Spleen (tissue), 11 donors: ENCODE results near the gene SFXN5. TPM values are rescaled to one million over a fixed set of nuclear protein-coding genes. Genes with fewer than 3 reads are reported as not detected.

Experiments
- DNase-seq: peaks from one replicate; pipeline ENCODE4 v3.0.0-alpha.2; 2020
- H3K27ac ChIP-seq, 8 donors: fragments of 200-600 bp; sonication (generic) in 7 of 8; 1 replicate in 4 of 8; 2 replicates in 4 of 8; pipeline versions ENCODE4 v1.5.0 to v1.8.0; 2016 to 2021; ENCODE audit warnings: inconsistent platforms in 4 of 8, mild to moderate bottlenecking in 4 of 8, moderate library complexity in 1 of 8
- H3K27me3 ChIP-seq, 7 donors: fragments of 200-600 bp; sonication (generic) in 6 of 7; replicated peaks in 1 of 7; 1 replicate in 4 of 7; 2 replicates in 3 of 7; pipeline versions ENCODE4 v1.5.0 to v1.8.0; 2016 to 2021; ENCODE audit warnings: inconsistent platforms in 3 of 7, mild to moderate bottlenecking in 1 of 7
- H3K36me3 ChIP-seq, 6 donors: fragments of 200-600 bp; sonication (generic) in 5 of 6; 1 replicate in 4 of 6; 2 replicates in 2 of 6; pipeline versions ENCODE4 v1.5.0 to v1.8.0; 2016 to 2021; ENCODE audit warnings: inconsistent platforms in 2 of 6
- H3K4me1 ChIP-seq, 6 donors: fragments of 200-600 bp; sonication (generic) in 5 of 6; 1 replicate in 3 of 6; 2 replicates in 3 of 6; pipeline versions ENCODE4 v1.5.0 to v1.8.0; 2016 to 2021; ENCODE audit warnings: inconsistent platforms in 3 of 6
- H3K4me3 ChIP-seq, 8 donors: fragments of 200-600 bp; sonication (generic) in 7 of 8; 1 replicate in 4 of 8; 2 replicates in 4 of 8; pipeline versions ENCODE4 v1.5.0 to v1.8.0; 2016 to 2021; ENCODE audit warnings: inconsistent platforms in 4 of 8, mild to moderate bottlenecking in 4 of 8, moderate library complexity in 2 of 8
- H3K9me3 ChIP-seq, 8 donors: fragments of 200-600 bp; sonication (generic) in 7 of 8; 1 replicate in 4 of 8; 2 replicates in 4 of 8; pipeline versions ENCODE4 v1.5.0 to v1.8.0; 2016 to 2021; ENCODE audit warnings: inconsistent platforms in 4 of 8
- POLR2A ChIP-seq, 3 donors: fragments of 450-650 bp; IDR thresholded peaks; one replicate each; pipeline ENCODE4 v1.5.1; 2017; ENCODE audit warnings: antibody characterized with exemption in 3 of 3, mild to moderate bottlenecking in 1 of 3
- POLR2AphosphoS5 ChIP-seq, 3 donors: sonication (generic); formaldehyde crosslinking; IDR thresholded peaks; one replicate each; pipeline ENCODE4 v1.5.1; 2017; ENCODE audit warnings: antibody characterized with exemption in 3 of 3
- WGBS, 5 donors: extraction: QIAGEN DNeasy Blood & Tissue Kit in 3 of 5; methylation state at CpG; one replicate each; pipeline versions ENCODE4 v1.1.5 to v1.1.7; 2013 to 2018; 5-methylcytosine and 5-hydroxymethylcytosine counted together
- intact Hi-C: fragments of 100-400 bp; cut with DNase I; formaldehyde crosslinking; loops from one replicate; pipeline ENCODE4 v1.15.0; 2023; ENCODE audit warnings: low total_unique reads
- polyA plus RNA-seq, 3 donors: library from polyadenylated mRNA; stranded (reverse); fragments of 200-250 nt; gene quantifications; one replicate each; pipeline ENCODE4 v1.2.1, GENCODE V29; 2013
- total RNA-seq, 7 donors: library from RNA; depleted of rRNA in 3 of 7; stranded (reverse); fragments of >200 nt in 3 of 7; fragmentation: NEBNext Ultra II Directional in 4 of 7; extraction: Animal tissue kit (Norgen Biotek cat#: 25700) in 4 of 7; gene quantifications; one replicate each; pipeline versions ENCODE4 v1.1.0 to v1.2.1, GENCODE V29; 2016 to 2021
- TF ChIP-seq, protein P1 (sequence below), 11 experiments: fragments of 200-600 bp in 7 of 11; fragments of 450-650 bp in 4 of 11; sonication (generic) in 4 of 11; IDR thresholded peaks in 8 of 11; conservative IDR thresholded peaks in 3 of 11; 1 replicate in 7 of 11; 2 replicates in 4 of 11; pipeline versions ENCODE4 v1.4.0 to v1.8.0; 2016 to 2021; ENCODE audit warnings: antibody characterized with exemption in 11 of 11, inconsistent platforms in 4 of 11, mild to moderate bottlenecking in 1 of 11
- donor health status: healthy with polysubstance abuse.
- donor health status: DM: no; HTN: no; CAD: no; lungs with moderate emphysema.
- donor health status: DM: no; HTN: no; CAD: no.
- donor health status: Bipolar disorder and iron deficiency.
- donor health status: healthy.
- donor health status: DM: no; HTN: no; CAD: no.
- donor health status: DM: yes; HTN: yes; CAD: no.

SFXN5 gene
- total and polyA plus RNA-seq, 10 donors = 2.6 to 41.4 (median 22.9) TPM

GRCh38 chr2:72932045-72932740, 139.3 kb downstream of the SFXN5 start:
- Histone ChIP-seq H3K27me3 (peaks cover 0 to 66% (median 18%) of the 10 kb centered on the region in 7 donors), H3K36me3 (no peaks in the 10 kb centered on the region), H3K4me3 (no peak overlapping the region), H3K27ac (no peak overlapping the region), H3K9me3 (no peaks in the 10 kb centered on the region), H3K4me1 (no peaks in the 10 kb centered on the region)
- DNase-seq = no peak
- intact Hi-C loops = no loop called here
- TF ChIP-seq POLR2AphosphoS5 (IDR thresholded peaks at IDR 0.05) = no peak
- TF ChIP-seq POLR2A (IDR thresholded peaks at IDR 0.05) = no peak
- TF ChIP-seq, protein P1, sequence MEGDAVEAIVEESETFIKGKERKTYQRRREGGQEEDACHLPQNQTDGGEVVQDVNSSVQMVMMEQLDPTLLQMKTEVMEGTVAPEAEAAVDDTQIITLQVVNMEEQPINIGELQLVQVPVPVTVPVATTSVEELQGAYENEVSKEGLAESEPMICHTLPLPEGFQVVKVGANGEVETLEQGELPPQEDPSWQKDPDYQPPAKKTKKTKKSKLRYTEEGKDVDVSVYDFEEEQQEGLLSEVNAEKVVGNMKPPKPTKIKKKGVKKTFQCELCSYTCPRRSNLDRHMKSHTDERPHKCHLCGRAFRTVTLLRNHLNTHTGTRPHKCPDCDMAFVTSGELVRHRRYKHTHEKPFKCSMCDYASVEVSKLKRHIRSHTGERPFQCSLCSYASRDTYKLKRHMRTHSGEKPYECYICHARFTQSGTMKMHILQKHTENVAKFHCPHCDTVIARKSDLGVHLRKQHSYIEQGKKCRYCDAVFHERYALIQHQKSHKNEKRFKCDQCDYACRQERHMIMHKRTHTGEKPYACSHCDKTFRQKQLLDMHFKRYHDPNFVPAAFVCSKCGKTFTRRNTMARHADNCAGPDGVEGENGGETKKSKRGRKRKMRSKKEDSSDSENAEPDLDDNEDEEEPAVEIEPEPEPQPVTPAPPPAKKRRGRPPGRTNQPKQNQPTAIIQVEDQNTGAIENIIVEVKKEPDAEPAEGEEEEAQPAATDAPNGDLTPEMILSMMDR (IDR thresholded peaks at IDR 0.05 in 8 of 11, conservative IDR thresholded peaks at IDR 0.05 in 3 of 11) = no peak
- WGBS, 5 donors = 30 to 46% (median 39%) methylated on average over 5 of the region's 5 CpGs

- Histone ChIP-seq H3K9me3 (no peaks in the 10 kb centered on the region), H3K27me3 (peaks cover 0 to 74% (median 26%) of the 10 kb centered on the region in 7 donors), H3K27ac (no peak overlapping the region), H3K36me3 (no peaks in the 10 kb centered on the region), H3K4me3 (no peak overlapping the region), H3K4me1 (no peaks in the 10 kb centered on the region)
- intact Hi-C loops = no loop called here
- WGBS, 5 donors = 78 to 92% (median 90%) methylated on average over 10 to 14 of the region's 14 CpGs
- peak; percentile 63 for DNase-seq
- TF ChIP-seq POLR2A (IDR thresholded peaks at IDR 0.05) (no peak), POLR2AphosphoS5 (IDR thresholded peaks at IDR 0.05) (no peak)
- TF ChIP-seq, protein P1 (IDR thresholded peaks at IDR 0.05 in 8 of 11, conservative IDR thresholded peaks at IDR 0.05 in 3 of 11) = no peak
These were observed 140.1 kb downstream of the SFXN5 start for GRCh38 chr2:72931280-72931910.

GRCh38 chr2:72929010-72929409, 142.5 kb downstream of the SFXN5 start:
- Histone ChIP-seq H3K9me3 (no peaks in the 10 kb centered on the region), H3K4me3 (no peak overlapping the region), H3K27ac (no peak overlapping the region), H3K27me3 (peaks cover 4 to 94% (median 50%) of the 10 kb centered on the region in 7 donors), H3K36me3 (no peaks in the 10 kb centered on the region), H3K4me1 (peaks cover 7 to 18% (median 13%) of the 10 kb centered on the region in 6 donors)
- no peak for TF ChIP-seq POLR2A (IDR thresholded peaks at IDR 0.05)
- TF ChIP-seq POLR2AphosphoS5 (IDR thresholded peaks at IDR 0.05) = no peak
- TF ChIP-seq, protein P1 (IDR thresholded peaks at IDR 0.05 in 8 of 11, conservative IDR thresholded peaks at IDR 0.05 in 3 of 11) = no peak
- WGBS, 5 donors = 89 to 100% (median 93%) methylated on average over 1 of the region's 1 CpG
- intact Hi-C loops = no loop called here
- DNase-seq = no peak
